GM21360 (cell line): ENCODE data around the gene DCLRE1B.

Experiments used
- ATAC-seq: cut with Tn5 transposase; IDR thresholded peaks from one replicate; pipeline ENCODE4 v1.9.1; 2021; ENCODE audit warnings: mild to moderate bottlenecking, moderate library complexity; ENCODE audit not compliant: unreplicated experiment

DCLRE1B gene

DNA sequence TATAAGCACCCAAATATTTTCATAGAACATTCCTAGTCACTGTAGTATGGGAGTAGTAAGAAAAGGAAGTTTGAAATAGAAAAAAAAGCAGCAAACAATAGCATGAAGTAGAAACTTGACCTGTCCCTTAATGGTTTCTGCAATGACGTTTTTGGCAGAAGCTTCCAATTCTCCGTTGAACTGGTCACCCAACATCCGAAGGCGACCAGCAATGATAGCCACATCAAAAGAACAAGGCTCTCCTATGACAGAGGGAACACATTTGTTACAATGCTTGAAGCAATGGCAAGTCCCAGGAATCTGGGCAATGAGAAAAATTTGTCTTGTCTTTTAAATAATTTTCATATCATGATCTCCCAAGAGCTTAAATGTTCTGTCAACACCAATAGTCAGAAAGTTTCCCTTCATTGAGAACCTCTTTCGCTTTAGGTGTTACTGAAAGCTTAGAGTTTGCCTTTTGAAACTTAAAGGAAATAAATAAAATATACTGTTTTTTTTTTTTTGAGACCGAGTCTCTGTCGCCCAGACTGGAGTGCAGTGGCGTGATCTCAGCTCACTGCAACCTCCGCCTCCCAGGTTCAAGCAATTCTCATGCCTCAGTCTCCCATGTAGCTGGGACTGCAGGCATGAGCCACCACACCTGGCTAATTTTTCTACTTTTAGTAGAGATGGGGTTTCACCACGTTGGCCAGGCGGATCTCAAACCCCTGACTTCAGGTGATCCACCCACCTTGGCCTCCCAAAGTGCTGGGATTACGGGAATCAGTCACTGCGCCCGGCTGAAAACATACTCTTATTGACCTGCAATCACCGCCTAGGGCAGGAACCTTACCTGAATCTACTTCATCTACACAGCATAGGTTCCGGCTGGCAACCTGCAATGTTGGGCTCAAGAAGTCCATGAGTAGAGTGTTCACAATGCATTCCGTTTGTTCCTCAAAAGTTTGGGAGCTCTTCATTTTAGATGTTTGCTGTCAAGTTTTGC is 18.4 kb upstream of the DCLRE1B start:
- ATAC-seq: no peak

DNA sequence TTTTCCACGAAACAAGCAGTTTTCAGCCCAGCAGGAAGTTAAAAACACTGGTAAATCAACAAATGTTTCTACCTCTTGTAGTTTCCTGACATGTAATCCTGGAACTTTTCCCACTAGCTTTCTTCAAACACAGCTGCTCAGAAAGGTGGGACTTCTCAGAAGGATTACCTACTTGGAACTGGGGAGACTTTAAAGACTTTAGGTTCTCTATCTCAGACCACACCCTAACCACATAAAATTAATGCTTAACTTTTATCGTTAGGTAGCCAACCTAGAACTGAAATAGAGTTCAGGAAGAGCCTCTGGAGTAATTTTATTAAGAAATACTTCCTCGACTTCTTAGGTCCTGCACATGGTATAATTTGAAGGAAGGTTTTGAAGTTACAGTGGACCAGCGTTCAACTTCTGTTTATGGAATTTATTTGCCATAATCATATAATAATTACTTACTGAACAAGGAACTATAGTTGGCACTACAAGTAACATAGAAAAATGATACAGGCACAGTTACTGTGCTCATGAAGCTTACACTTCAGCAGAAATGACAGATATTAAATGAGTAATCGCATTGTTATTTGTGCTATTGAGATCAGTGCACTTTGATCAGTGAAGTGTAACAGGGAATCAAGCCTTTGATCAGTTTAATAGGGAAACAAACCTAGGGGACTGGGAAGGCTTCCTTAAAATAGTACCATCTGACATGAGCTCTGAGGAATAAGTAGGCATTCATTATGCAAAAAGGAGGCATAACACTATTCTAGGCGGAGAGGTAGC is 17.5 kb upstream of the DCLRE1B start, which contains the start of gene BCL2L15:
BCL2L15 (minus strand) TSS at position 180 of the 774 bp plus-strand sequence. CDS start 206 bp downstream, outside the sequence.
- no peak for ATAC-seq

DNA sequence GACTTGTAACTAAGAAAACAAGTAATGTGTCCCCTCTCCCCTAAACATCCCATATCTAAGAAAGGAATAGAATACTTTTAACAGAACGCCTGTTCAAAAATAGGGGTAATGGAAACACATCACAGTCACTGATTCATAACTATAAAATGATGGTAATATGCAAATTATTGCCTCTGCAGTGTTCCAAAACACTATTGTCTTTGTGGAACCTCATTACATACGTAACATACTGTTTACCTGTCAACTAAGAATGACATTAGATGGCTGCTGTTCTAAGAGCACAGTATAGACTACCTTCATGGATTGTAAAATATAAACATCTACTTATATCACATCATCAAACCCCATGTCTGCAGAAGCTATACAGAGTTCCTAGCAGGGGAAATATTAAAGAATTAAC is 14.3 kb upstream of the DCLRE1B start:
- ATAC-seq: no peak

GRCh38 chr1:113891631-113892220 is 13.4 kb upstream of the DCLRE1B start:
- ATAC-seq: no peak

DNA sequence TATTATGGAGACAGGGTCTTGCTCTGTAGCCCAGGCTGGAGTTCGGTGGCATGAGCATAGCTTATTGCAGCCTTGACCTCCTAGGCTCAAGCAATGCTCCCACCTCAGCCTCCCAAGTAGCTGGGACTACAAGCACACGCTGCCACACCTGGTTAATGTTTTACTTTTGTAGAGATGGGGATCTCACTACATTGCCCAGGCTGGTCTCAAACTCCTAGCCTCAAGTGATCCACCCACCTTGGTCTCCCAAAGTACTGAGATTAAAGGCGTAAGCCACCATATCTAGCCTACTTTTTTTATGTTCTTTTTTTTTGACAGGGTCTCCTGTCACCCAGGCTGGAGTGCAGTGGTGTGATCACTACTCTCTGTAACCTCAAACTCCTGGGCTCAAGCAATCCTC is 11.9 kb upstream of the DCLRE1B start:
- ATAC-seq: no peak

GRCh38 chr1:113895098-113895497 is 10.0 kb upstream of the DCLRE1B start:
- no peak for ATAC-seq

DNA sequence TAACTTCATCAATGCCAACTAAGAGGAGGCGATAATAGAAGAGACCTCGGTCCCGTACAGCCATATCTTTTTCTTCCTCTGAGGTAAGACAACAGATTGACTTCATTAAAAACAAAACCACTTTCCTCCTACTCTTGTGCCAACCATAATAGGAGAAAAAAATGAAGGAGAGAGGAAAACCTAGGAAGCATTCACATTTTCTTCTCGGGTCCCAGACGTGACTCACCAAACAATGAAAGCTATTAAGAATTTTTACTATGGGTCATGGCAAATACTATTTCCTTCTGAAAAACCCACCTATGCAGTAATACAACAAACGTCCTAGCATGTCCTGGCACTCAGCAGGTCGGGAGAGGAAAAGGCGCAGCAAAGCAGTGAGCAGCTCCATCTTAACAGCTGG is 9.2 kb upstream of the DCLRE1B start:
- no peak for ATAC-seq

- ATAC-seq: no peak
Measured at GRCh38 chr1:113898241-113898814, 6.8 kb upstream of the DCLRE1B start.

GRCh38 chr1:113899111-113899510 is 6.0 kb upstream of the DCLRE1B start:
- ATAC-seq: no peak

DNA sequence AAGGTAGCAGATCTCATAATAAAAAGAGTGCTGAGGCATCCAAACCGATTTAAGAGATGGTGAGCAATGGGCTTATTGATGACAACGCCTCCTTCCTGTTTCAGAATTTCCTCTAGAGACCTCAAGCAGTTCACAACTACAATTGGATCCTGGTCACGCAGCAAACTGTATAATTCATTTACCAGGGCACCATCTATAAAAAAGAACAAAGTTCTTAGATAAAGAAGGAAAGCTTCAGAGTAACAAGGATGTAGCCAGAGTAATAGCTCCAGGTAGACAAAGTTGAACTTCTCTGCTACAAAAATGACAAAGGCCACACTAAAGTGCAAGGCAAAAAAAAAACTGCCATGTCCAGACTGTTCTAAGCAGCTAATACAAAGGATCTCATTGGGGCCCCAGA is 3.9 kb upstream of the DCLRE1B start:
- ATAC-seq: no peak

GRCh38 chr1:113903501-113904292 is 1.4 kb upstream of the DCLRE1B start:
- ATAC-seq: no peak

- ATAC-seq: peak; percentile 14
Measured at GRCh38 chr1:113904293-113904673, 843 bp upstream of the DCLRE1B start.

DNA sequence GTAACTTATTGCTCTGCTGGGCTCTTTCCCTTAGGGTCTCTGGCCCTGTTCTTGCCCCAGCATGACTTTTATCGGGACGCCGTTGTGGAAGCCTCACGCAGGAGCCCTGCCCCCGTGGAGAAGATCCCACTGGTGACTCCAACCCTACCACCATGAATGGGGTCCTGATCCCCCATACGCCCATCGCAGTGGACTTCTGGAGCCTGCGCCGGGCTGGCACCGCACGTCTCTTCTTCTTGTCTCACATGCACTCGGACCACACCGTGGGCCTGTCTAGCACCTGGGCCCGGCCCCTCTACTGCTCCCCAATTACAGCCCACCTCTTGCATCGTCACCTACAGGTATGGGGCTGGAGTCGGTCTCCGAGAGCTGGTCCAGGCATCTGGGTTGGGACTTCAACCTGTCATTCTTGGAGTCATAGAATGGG is 322 bp downstream of the DCLRE1B start:
- peak; percentile 7 for ATAC-seq

DNA sequence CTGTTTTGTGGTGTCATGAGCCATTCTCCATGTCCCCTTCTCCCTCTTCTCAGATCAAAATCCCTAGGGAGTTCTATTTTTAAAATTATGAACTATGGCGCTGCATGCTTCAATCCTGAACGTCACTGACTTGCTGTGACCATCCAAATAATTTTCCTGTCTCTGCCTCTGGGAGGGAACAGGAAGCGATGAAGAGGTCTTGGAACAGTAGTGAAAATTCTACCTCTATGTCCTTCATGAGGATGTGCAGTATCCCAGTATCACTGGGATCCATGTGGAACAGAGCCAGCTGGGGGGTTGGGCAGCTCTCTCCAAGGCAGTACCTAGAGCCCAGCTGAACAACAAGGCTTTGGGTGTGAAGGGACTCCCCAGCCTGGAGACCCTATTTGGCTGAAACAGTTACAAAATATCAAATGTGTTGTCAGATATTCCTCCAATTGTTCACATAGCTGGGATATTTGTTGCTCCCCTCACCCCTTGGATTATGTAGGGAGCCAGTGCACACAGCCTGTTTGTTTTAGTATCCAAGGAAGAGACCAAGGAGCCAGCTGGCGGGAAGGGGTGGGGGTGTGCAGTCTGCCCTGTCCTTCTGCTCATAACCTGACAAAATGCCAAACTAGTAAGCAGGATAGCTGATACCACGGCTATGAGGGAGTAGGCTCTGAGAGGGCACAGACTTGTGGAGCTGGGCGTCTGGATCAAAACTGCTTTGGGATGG is 7.6 kb downstream of the DCLRE1B start:
- no peak for ATAC-seq

DNA sequence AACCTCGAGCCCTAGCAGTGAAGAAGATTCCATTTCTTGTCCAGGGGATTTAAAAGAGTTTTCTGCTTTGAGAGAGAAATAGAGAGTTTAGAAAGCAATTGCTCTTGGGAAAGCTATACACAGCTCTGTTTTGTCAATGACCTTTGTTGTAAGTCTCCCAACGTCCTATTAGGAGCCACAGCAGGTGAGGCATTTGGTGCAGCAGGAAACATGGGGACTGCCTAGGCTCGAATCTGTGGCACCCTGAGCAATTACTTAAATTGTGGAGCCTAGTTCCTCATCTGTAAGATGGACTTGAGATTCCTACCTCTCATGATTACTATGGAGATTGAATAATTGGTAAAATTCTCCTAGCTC is 8.2 kb downstream of the DCLRE1B start:
- no peak for ATAC-seq

GRCh38 chr1:113913887-113914664 is 8.9 kb downstream of the DCLRE1B start:
- ATAC-seq: no peak

- ATAC-seq: no peak
Measured at GRCh38 chr1:113916974-113917373, 11.8 kb downstream of the DCLRE1B start.

DNA sequence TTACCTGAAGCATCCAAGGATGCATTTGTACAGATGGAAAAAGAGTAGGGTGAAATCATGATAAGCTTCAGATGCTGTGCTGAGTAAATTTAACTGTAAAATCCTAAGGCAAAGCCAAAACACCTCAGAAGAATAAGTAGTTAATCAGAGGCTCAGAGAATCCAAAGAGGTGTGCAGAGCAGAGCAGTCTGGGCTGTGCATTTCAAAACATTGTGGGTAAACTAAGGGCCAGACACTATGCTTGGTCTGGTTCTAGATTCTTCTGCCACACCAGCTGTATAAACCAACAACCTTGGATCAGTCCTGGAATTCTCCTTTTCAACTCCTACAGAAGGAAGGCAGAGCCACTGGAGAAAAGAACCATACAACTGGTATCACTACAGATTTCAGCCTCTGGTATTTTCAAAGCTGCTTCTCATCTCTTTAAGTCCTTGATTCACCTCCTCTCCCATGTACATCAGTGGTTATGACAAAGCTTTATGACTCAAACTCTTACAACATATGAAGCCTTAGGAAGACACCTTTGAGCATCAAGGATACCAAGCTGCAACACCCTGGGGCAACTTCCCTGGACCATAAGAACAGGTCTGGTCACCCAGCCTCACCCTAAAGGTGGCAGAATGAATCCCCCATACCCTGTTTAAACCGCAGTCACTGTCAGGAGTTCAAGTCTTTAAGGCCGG is 12.4 kb downstream of the DCLRE1B start:
- ATAC-seq: no peak
